Fibroblast of peridontal ligament (primary cell): ENCODE measurements around the gene TNFRSF1B.

Source experiments
- DNase-seq: peaks from one replicate; pipeline ENCODE4 v3.0.0-alpha.2; 2010; ENCODE audit errors: extremely low read depth

The TNFRSF1B gene

DNA sequence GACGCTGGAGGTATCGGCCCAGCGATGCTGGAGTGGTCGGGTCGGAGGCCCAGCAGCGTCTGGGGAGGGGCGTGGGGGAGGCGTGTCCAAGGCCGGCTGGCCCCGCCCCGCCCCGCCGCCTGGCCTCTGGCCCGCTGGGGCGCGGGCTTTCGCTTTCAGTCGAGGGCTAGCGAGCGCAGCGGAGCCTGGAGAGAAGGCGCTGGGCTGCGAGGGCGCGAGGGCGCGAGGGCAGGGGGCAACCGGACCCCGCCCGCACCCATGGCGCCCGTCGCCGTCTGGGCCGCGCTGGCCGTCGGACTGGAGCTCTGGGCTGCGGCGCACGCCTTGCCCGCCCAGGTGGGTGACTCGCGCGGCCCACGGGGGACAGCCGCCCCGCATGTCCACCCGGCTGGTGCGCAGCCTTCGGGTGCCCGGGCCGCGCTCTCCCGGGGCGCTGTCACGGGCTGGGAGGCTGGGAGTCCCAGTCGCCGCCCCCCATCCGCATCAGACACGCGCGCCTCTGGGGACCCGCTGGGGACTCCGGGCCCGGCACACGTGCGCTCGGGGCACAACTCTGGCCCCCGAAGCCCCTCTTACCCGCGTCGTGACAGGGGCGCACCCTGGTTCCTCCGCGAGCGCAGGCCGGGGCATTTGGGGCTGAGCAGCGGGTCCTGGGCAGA, at the start of gene TNFRSF1B:
Gene TNFRSF1B, plus strand, starts transcription at position 158 of the 659 bp plus-strand sequence. Its CDS starts 101 bp downstream, at position 259.
- DNase-seq: peak; percentile 43

DNA sequence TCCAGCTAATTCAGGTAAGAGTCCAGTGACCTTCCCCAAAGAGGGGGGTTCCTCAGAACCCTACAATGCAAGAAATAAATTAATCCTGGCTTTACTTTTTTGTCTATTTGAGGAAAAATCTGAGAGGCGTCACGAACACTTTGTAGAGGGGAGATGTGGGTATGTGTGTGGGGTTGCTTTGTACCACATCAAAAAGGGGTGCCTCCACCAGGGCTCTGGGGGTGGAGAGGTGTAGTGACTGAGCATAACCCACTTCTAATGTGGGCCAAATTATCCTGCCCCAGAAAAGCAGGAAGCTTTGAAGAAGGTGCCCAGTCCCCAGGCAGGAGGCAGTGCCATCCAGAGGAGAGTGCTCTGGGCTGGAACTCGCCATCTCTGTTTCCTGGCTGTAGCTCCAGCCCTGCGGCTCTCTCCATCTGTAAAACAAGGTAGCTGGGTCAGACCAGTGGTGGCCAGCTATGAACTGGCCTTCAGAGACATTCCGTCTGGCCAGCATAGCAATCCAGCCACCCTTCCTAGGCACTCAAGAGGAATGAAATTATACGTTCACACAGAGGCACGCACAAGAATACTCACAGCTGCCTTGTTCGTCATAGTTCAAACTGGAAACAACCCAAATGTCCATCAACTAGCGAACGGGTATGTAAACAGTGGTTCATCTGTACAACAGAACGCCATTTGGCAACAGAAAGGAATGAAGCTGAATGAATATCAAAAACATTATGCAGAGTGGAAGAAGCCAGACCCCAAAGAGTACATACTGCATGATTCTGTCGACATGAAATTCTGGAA, 45.4 kb upstream of the TNFRSF1B start:
- peak; percentile 97 for DNase-seq

DNA sequence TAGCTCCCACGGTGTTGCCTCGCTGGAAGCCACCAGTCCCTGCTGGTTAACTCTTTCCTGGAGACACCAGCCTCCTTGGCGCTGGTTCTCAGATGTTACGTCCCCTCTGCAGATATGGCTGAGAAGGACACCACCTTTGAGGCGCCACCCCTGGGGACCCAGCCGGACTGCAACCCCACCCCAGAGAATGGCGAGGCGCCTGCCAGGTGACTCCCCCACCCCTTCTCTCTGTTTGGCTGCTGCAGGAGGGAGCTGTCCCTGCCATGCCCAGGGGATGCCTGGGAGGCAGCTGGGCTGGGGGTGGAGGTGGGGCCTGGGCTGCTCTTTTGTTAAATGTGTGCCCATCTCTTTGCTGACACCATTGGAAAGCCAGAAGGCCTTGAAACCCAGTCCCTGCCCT, 43.6 kb upstream of the TNFRSF1B start:
- DNase-seq: no peak

DNA sequence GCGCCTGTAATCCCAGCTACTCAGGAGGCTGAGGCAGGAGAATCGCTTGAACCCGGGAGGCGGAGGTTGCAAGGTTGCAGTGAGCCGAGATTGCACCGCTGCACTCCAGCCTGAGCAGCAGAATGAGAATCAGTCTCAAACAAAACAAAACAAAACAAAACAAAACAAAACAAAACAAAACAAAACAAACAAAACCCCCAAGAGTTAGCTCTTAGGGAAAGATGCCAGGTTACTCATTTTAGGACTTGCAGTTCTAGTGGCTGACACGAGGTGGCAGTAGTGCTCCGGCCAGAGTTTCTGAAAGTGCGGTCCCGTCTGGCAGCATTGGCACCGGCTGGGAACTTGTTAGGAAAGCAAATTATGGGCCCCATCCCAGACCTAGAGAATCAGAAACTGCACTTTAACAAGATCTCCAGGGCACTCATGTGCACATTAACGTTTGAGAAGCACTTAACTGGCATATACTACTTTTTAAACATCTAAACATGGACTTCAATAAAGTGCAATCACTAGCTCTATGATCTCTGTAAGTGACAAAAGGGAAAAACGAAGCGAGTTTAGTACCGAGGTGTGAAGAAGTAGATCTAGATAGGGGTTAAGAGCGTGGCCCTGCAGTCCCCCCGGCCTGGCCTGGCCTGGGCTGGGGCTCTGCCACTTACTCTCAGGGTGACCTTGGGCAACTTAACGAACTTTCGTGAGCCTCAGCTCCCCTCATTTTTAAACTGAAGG, 41.9 kb upstream of the TNFRSF1B start:
- DNase-seq: peak; percentile 89

DNA sequence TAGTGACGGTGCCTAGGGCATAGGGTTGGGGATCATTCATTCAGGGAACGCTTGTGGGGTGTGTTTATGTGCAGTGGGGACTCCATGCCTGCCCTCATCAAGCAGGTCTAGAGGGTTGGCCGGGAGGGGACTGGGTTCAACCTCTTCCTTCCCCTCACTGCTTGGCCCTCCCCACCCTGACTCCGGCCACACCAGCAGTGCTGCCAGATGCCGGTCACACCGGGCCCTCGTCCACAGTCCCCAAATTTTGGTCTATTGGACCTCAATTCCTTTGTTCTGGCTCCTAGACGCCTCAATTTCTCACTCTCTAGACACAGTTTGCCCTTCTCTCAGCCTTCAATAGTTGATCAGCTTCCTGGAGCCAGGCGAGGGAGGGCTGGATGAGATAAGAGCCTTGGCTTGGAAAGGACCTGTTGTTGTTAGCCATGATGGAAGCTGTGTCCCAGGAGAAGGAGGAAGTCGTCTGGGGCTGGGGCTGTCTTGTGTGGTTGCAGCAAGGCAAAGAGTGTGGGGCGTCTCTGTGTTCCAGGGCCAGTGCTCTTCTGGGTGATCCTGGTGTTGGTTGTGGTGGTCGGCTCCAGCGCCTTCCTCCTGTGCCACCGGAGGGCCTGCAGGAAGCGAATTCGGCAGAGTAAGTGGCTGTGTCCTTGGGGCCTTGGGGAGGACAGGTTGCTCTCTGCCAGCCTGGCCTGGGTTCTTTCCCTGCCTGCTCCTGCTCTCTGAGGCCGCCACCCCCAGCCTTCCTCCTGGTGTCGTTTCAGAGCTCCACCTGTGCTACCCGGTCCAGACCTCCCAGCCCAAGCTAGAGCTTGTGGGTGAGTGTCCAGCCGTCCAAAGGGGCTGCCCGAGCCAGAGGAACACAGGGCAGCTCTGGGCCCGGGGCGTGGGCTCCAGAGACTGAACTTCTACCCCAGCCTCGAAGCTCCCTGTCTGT, 41.1 kb upstream of the TNFRSF1B start:
- DNase-seq: no peak

DNA sequence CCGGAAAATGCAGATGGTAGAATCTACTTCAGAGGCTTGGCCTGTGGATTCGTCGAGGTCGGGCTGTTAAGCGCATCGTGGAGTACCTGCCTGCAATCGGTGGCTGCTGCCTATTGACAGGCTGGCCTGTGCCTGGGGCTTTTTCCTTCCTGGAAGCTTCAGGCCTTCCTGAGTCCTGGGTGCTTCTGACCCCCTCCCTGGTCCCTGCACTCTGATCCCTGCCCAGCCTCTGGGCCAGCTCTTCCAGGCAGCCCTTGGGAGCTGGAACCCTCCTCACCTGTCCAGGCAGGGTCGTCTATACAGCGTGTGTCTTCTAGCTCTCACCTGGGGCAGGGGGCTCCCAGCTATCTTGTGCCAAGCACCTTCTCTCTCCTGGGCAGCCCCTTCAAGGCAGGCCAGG, 40.0 kb upstream of the TNFRSF1B start:
- no peak for DNase-seq

DNA sequence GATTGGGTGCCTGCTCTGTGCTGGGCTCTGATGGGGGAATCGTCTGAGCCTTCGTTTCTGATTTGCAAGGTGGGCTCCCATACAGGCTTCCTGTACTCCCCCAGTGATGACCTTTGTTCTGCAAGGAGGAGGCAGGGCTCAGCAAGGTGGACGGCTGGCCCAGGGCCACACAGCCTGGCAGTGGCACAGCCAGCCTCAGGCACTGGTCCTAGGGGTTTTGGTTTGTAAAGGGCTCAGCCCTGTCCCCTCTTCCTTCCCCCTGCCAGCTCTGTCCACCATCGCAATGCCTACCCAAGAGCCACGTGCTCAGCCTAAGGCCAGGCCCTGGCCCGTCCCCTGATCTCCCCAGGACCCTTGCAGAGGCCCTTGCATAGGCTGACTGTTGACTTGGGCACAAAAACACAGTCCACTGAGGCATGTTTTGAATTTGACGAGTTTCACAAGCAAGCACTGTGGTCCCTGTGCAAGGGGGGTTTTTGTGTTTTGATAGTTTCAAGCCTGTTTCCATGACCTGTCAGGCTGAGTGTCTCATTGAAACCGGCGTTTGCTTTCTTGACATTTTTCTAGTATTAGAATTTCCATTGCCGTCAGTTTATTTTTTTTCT, 39.5 kb upstream of the TNFRSF1B start:
- DNase-seq: no peak

DNA sequence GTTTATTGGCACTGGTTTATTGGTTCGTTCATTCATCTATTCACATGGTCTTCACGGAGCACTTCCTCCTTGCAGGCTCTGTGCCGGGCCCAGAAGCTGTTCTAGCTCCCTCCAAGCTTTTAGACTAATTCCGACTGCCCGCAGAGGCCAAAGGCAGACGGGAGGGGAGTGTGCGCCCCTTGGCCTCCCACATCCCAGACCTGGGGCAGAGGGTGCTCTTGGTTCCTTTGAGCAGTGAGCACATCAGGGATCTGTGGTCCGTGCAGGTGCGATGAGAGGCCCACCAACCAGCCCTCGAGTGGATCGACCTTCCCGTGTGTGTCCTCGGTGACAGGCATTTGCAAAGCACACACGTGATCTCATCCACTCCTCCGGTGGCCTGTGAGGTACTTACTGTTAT, 38.7 kb upstream of the TNFRSF1B start:
- no peak for DNase-seq

DNA sequence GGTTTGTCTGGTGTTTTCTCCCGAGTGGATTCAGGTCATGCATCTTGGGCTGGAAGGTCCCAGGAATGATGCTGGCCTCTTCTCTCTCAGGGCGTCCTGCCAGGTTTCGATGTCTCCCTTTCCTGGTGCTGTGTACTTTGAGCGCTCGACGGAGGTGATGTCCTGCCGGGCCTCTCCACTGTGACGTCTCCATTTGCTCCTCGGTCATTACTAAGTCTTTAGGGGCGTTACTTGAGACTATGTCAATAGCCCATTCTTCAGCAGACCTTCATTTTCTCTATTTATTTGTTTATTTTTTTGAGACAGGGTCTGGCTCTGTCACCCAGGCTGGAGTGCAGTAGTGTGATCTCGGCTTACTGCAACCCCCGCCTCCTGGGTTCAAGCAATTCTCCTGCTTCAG, 37.2 kb upstream of the TNFRSF1B start:
- DNase-seq: no peak

DNA sequence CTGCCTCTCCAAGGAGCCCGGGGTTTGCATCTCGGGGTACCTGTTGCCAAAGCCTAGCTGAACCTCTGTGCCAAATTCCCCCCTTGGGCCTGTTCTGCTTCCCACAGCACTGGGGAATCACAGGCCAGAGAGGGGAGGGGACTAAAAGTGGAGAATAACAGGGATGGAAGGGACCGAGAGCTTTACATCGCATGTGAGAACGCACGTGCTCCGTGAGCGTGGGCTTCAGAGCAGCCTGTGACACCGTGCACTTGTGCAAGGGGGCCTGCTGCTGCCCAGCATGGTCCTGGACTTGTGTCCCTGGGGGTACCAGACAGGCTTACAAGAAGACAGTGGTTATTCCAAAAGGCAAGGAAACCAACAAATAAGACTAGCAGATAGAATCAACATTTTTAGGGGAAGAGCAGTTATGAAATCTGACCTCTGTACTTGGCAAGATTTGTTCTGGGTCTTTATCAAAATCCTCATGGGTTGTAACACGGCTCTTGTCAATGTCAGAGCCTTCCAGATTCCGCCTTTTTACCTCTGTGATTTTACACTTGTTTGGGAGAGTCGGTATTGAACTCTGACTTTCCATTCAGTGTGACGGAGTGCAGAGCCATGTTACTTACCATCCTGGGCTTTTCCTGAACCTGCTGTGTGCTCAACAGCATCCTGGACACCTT, 36.2 kb upstream of the TNFRSF1B start:
- no peak for DNase-seq

DNA sequence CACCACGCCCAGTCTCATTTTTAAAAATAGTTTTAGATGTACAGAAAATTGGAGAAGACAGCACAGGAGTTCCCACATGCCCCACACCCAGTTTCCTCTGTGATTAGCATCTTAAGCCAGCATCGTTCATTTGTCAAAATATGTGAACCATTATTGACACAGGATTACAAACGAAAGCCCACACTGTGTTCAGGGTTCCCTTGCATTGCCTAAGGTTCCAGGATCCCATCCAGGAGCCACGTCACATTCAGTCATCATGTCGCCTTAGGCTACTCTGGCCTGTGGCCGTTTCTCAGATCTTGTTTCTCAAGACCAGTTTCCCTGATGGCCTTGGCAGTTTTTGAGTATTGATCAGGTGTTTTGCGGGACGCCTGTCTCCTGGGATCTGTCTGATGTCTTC, 34.7 kb upstream of the TNFRSF1B start:
- peak; percentile 71 for DNase-seq

DNA sequence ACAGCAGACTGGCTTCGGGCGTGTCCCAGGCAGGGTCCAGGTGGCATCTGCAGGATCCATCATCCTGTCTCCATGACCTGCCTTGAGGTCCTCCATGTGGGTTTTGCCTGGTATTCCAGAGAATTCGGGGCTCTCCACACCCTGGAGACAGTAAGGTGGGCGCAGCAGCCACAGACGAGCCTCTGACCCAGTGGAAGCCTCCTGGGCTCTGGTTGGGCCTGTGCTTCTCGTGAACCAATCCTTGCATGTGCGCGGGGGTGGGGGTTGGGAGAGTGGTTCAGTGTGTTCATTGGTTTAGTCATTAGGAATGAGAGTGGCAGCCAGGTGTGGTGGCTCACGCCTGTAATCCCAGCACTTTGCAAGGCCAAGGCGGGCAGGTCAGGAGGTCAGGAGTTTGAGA, 32.1 kb upstream of the TNFRSF1B start:
- no peak for DNase-seq

DNA sequence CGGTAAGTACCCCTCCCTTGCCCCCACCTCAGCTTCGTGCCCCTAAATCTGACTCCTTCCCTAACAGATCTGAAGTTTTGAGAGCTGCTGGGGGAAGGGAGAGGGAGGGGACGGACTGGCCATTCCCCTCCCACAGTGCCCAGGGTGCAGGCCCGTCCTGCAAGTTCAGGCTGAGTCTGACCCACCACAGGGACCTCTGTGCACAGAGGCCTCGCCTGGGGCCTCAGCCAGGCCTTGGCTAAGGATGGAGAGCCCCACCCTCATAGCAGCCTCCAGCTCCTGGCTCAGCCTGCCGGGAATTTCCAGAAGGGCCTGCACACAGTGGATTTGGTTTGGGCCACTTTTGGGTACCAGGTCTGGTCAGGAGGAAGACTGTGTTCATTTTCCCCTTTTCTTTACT, 31.2 kb upstream of the TNFRSF1B start:
- DNase-seq: peak; percentile 47

DNA sequence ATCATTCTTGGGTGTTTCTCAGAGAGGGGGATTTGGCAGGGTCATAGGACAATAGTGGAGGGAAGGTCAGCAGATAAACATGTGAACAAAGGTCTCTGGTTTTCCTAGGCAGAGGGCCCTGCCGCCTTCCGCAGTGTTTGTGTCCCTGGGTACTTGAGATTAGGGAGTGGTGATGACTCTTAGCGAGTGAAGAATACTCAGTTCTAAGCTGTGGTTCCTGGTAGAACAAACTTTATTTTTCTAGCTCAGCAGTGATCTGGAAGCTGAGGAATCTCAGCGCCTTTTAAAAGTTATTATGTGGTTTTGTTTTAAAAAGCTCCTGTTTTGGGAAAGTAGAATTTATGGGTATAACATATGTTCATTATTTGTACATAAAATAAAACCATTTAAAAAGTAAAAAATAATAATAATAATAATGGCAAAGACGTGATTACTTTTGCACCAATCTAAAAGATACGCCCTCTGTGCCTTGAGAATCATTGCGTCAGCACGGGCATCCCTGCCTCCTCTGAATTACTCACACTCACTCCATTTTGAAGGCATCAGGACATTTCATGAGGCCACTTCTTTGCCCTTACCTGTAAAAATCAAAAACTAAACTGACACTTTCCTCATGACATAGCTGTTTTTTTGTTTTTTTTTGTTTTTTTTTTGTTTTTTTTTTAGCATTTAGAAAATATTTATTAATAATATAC, 29.7 kb upstream of the TNFRSF1B start:
- DNase-seq: peak; percentile 49

DNA sequence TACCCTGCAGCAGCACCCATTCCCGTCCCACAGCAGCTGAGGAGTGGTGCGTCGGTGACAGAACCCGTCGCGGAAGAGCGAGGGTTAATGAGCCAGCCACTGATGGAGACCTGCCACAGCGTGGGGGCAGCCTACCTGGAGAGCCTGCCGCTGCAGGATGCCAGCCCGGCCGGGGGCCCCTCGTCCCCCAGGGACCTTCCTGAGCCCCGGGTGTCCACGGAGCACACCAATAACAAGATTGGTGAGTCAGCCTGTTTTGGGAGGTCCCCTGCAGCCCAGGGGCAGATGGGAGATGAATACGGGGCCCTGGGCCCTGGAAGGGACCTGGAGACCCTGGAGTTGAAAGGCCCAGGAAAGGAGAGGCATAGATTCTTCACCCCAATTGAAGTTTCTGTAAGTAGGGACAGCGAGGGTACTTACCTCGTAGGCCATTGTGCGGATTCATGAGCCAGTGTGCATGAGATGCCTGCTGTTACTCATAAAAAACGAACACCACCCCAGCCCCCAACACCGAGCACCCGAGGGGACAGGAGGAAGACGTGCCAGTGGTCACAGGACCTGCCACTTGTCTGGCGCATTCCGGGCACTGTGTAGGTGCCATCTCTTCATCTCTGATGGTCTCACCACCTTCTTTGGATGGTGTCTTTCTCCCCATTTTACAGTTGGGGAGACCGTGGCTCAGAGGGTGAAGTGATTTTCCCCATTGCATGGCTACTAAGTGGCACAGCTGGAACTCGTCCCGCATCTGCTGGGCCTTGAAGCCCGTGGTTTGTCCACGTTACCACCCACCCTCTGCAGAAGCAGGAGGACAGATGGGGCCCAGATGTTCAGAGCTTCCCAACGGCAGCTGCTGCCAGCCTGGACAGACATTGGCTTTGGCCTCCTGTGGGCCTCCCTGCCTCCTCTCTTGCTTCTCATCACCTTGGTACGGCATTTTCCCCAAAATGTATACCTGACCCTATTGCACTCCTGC, 28.3 kb upstream of the TNFRSF1B start:
- DNase-seq: no peak

DNA sequence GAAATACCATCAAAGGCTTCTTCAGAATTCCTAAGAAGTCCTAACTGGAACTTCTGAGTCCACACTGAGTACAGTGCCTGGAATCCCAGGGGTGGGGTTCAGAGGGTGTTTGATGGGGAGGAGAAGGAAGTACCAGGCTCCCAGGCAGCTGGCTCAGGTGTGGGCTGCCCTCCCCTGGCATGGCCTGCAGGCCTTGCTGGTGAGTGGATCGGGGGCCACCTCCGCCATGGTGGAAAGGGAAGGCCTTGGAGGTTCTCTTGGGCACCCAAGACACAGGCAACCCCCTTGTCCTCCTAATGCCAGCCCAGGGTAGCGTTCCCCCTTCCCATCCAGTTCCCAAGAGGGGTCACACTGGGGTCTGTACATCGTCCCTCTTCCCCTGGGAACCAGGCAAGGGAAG, 26.8 kb upstream of the TNFRSF1B start:
- no peak for DNase-seq

DNA sequence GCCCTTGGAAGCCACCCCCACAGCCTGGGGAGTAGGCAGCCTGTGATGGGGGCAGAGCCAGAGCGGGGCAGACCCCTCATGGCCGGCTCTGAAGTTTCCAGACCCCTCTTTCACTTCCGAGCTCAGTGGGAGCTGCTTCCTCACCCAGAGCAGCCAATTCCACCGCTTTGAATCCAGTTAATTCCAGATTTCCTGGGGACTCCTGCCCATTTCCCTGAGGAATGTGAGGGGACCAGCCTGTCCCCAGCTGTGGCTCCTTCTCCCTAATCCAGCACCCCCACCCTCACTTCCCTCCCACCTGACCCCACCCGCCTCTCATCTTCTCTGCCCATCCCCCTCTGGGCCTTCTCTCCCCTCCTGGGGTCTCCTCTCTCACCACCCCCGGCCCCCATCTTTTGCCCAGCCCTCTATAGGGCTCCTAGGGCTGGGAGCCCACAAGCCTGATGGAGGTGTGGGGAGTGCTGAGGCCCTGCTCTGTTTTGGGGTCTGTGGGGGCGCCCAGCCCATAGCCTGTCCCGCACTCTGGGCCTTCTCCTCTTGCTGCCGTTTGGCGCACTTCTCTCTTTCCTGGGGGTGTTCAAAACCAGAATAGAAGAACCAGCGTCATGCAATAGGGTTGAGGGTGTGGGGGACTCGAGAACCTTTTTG, 26.2 kb upstream of the TNFRSF1B start:
- no peak for DNase-seq

DNA sequence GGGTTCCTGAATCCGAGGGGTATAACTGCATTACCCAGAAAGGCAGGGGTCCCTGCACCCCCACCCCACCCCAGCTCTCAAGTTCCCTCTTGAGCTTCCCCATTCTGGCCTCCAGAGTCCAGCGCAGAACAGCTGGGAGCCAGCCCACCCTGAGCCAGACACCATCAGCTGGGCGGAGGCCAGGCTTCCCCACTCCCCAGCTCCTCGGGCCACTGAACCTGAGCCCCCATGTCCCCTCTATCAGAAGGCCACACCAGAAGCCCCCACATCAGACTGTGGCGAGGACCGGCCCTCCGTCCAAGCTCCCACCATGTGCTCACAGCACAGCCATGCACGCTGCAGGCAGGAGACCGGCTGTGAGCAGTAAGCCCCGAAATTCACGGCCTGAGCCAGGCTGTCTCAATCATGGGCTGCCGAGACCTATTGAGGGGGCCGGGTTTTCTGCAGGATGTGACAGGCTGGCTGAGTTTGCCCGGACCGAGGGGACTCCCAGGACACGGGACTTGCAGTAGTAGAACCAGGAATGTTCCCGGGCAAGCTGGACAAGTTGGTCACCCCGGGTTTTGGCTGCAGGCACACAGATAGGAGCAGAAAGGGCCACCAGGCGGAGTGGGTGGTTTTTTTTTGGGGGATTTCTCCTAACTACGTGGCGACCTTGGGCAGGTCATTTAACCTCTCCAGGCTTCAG, 25.5 kb upstream of the TNFRSF1B start:
- DNase-seq: no peak
